HG03064 (cell line): ENCODE data around the gene GLTP.
"Not testable (repeated sequence)": the region's sequence is repeated elsewhere in the genome, so short reads cannot be mapped to it uniquely, and the experiment has no call there.

ENCODE experiments used
- ATAC-seq: cut with Tn5 transposase; IDR thresholded peaks from one replicate; pipeline ENCODE4 v1.9.1; 2021; ENCODE audit warnings: low read depth; ENCODE audit not compliant: unreplicated experiment

Gene GLTP, protein sequence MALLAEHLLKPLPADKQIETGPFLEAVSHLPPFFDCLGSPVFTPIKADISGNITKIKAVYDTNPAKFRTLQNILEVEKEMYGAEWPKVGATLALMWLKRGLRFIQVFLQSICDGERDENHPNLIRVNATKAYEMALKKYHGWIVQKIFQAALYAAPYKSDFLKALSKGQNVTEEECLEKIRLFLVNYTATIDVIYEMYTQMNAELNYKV

GRCh38 chr12:109880043-109880931, at the start of gene GLTP:
GLTP (minus strand) TSS chr12:109880541; CDS start chr12:109880374, 167 bp downstream.
- ATAC-seq, result peak; percentile 86

GRCh38 chr12:109929326-109929725, 49.0 kb upstream of the GLTP start:
- ATAC-seq, result not testable (repeated sequence)

GRCh38 chr12:109928058-109928656, 47.8 kb upstream of the GLTP start:
- no peak for ATAC-seq

GRCh38 chr12:109927622-109928021, 47.3 kb upstream of the GLTP start:
- no peak for ATAC-seq

GRCh38 chr12:109926488-109927210, 46.3 kb upstream of the GLTP start:
- no peak for ATAC-seq

GRCh38 chr12:109926016-109926415, 45.7 kb upstream of the GLTP start:
- no peak for ATAC-seq

DNA sequence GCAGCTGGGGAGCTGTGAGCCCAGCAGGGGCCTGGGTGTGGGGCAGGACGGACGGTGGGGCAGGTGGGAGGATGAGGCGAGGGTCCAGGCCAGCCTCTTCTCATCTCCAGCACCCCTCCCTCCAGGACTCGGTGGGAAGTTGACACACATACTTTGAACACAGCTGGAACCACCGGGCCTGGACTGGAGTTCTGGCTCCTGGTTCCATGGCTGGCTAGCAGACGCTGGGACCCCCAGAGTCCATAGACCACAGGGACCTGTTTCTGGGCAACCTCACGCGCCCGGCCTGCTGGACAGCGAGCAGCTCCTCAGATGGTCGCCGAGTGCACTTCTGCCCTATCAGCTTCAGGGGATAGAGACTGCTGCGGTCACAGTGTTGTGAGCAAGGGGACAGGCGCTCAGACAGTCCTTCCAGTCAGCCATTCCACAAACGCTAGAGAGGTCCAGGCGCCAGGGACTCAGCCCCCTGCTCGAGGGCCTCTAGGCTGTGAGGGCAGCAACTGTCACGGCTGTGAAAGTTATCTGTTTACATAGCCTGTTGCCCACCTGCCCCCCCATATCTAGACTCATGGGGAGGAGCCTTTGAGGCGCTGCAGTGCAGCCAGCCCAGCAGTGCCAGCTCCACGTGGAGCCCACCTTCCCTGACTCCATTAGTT, 45.0 kb upstream of the GLTP start:
- ATAC-seq, result no peak

GRCh38 chr12:109923481-109924245, 43.3 kb upstream of the GLTP start:
- ATAC-seq, result no peak

DNA sequence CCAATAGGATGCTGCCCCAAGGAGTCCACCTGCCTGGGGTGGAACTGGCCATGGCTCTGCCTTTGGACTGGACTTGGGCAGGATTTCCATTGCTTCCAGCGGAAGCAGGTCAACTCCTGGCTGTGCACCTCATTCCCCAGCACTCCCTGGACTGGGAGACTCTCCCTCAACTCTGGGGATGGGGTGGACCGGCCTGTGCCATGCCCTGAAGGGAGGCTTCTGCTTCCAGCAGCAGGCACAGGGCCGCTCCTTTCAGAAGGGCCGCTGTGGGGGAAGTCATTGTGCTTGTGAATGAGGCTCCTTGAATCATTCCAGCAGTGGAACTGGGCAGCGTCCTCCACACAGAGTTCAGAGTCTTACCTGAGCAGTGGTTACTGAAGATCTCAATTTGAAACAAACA, 42.7 kb upstream of the GLTP start:
- ATAC-seq, result no peak

DNA sequence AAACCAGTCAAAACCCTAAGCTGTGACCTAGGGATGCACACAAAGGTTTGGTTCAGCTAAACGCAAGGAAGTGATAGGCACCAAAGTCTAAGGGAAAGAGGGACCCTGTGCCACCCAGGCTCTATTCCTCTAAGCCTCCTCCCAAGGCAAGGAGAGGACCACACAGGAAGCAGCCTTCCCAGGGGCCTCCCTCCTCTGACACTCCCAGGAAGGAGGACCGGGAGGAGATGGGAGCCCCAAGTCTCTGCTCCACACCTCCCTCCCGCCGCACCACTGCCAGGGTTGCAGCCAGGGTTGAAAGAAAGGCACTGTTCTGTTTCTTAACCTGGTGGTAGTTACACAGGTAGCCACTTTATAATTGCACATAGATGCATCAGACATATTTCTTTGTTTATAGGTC, 41.6 kb upstream of the GLTP start:
- ATAC-seq, result no peak

DNA sequence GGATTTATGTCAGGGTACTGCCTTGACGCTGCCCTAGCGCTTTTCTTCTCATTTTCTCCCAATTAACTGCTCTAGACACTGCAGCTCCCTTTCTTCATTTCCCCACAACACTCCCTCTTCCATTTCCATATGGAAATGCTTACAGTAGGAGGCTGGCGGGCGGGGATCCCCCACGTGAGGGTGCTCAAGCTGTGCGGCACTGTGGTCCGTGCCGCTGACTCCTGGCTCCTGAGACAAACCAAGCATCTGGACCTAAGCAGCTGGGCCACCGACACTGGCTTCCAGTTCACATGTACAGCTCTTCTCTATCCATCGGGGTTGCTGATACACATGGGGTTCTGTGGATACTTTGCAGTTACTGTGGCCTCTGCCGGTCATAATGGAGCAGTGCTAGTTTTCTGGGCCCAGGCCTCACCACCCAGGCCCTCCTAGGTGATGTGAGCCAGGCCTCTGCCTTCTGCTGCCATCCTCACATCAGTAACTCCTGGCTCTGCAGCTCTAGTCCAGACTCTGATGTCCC, 40.0 kb upstream of the GLTP start:
- no peak for ATAC-seq

DNA sequence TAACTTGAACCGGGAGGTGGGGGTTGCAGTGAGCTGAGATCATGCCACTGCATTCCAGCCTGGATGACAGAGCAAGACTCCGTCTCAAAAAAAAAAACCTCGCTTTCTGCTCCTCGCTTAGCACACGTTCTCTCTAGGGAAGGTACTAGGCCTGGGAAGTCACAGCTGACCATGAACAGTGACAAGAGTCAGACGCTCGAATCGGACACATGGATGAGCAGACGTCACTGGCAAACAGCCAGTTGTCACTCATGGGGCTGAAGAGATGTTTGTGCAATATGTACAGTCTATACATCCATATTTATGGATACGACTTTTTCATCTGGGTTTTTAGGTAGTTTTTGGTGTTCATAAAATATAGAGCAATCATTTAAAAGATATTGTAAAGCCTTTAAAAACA, 39.1 kb upstream of the GLTP start:
- ATAC-seq, result no peak

DNA sequence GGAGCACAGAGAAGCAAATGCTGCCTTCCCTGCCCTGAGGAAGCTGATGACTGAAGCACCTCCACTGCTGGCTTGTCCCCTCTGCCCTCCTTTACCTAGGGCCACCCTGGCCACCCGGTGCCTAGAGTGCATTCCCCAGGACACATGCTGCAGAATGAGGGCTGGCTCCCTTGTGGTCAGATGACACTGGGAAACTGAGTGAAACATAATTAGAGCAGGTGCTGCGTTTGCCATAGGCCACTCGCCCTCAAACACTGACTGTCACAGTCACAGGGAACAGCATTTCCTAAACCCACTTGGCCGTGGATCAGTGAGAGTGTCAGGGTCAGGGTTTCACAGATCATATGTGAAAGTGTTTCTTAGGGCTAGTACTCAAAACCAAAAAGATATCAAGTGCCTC, 35.7 kb upstream of the GLTP start:
- no peak for ATAC-seq

GRCh38 chr12:109915171-109916040, 35.1 kb upstream of the GLTP start:
- no peak for ATAC-seq

DNA sequence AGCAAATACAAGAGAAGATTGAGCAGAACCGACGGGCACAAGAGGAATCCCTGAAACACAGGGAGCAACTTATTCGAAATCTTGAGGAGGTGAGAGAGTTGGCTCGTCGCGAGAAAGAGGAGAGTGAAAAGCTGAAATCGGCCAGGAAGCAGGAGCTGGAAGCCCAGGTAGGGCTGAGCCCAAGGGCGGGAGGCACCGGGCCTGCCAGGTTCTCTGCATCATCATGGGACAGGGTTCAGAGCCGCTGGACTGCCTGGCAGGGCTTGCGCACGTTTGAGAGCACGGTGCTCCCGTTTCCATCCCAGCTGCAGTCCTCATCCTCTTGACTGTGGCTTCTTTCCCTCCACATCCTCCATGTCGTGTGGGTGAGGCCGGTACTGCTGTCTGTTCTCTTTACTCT, 34.1 kb upstream of the GLTP start:
- ATAC-seq, result no peak

- ATAC-seq, result no peak
Observed at GRCh38 chr12:109912855-109913321, 32.5 kb upstream of the GLTP start.

DNA sequence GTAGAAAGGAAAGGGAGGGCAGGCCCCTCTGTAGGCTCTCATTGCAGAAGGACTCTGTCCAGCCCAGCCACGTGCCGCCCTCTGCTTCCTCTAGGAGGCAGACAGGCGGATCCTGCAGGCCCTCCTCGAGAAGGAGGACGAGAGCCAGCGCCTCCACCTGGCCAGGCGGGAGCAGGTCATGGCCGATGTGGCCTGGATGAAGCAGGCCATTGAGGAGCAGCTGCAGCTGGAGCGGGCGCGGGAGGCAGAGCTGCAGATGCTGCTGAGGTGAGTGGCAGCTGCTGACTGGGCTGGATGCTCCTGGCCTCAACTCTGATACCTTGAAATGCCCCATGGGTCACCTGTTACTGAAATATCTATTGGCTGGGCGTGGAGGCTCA, 30.6 kb upstream of the GLTP start:
- no peak for ATAC-seq

DNA sequence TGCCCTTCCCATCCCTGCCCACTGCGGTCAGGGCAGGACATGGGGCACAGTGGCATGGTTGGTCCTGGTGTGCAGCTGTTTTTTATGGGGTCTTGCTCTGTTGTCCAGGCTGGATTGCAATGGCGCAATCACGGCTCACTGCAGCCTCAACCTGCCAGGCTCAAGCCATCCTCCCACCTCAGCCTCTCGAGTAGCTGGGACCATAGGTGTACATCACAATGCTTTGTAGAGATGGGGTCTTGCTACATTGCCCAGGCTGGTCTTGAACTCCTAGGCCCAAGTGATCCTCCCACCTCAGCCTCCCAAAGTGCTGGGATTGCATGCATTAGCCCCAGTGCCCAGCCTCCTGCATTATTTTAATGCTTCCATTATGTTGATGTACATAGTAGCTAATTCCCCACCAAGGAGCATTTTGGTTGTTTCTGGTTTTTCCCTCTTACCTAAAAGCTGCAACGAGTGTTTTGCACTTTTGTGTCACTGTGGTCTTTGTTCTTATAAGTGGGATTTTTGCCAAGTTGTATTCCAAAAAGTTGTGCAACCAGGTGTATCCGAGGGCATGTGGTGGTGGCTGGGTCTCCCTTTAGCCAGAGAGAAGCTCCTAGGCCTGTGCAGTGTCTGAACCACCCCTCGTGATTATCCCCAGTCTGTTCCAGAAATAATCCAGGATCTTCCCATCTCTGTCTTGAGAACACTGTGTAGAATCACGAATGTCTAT, 30.1 kb upstream of the GLTP start:
- no peak for ATAC-seq
